HCT116 (cell line): ENCODE data around the gene CERS6. TPM values are rescaled to one million over a fixed set of nuclear protein-coding genes. Genes with fewer than 3 reads are reported as not detected.

Experiments used
- ATAC-seq: fragments of 200-7000 bp; cut with Tn5 transposase; 2 replicates; pipeline ENCODE4 v1.9.1; 2020; ENCODE audit warnings: mild to moderate bottlenecking, moderate library complexity
- BruUV-seq: library from RNA; stranded (reverse); fragments of 400-500 nt; replicated peaks from 2 replicates; lab custom pipeline; 2021; lab: Mats Ljungman, UMichigan
- CTCF ChIA-PET: fragments of 300-600 bp; sonication (Branson Sonifier 250); formaldehyde crosslinking; loops from one replicate; lab custom pipeline; 2021; ENCODE audit warnings: antibody characterized with exemption; lab: Charles Lee
- POLR2A ChIA-PET: fragments of 300-600, 350-600 bp; sonication (Branson Sonifier 250); formaldehyde crosslinking; loops from one replicate; lab custom pipeline; 2021; ENCODE audit warnings: antibody characterized with exemption; lab: Charles Lee
- RAD21 ChIA-PET, 2 experiments: fragments of 300-600 bp; sonication (Branson Sonifier 250); formaldehyde crosslinking; loops; one replicate each; lab custom pipeline; 2023; ENCODE audit warnings: low total read pairs in 2 of 2; ENCODE audit not compliant: uncharacterized antibody in 2 of 2, unreplicated experiment in 2 of 2, low non-redundant PET in 1 of 2; lab: Charles Lee
- DNase-seq: peaks from one replicate; pipeline ENCODE4 v3.0.0-alpha.2; 2010; ENCODE audit warnings: low read depth, low spot score
- H2AFZ ChIP-seq: fragments of 200-600 bp; shearing (Covaris generic), sonication (generic); 2 replicates; pipeline ENCODE4 v1.6.1; 2017; ENCODE audit warnings: low read depth, mixed run types, mixed read lengths, antibody characterized with exemption, low read length; ENCODE audit not compliant: poor library complexity, severe bottlenecking
- H3K27ac ChIP-seq: 2 replicates; pipeline ENCODE4 v1.5.1; 2012; ENCODE audit warnings: low read depth, low read length
- H3K27me3 ChIP-seq: fragments of 200-600 bp; sonication (generic); 2 replicates; pipeline ENCODE4 v1.6.1; 2016; ENCODE audit warnings: mixed run types, low read length, mixed read lengths; ENCODE audit not compliant: insufficient read depth
- H3K36me3 ChIP-seq, 2 experiments: fragments of 200-500 bp in 1 of 2; fragments of 200-600 bp in 1 of 2; sonication (Bioruptor generic) in 1 of 2; sonication (generic) in 1 of 2; 2 replicates each; pipeline versions ENCODE4 v1.5.1 to v1.6.1; 2014 to 2016; ENCODE audit warnings: low read length in 2 of 2, inconsistent platforms in 1 of 2, mixed read lengths in 1 of 2, mixed run types in 1 of 2; ENCODE audit not compliant: insufficient read depth in 2 of 2, control insufficient read depth in 1 of 2
- H3K4me1 ChIP-seq, 2 experiments: fragments of 200-600 bp in 1 of 2; sonication (generic) in 1 of 2; 2 replicates each; pipeline versions ENCODE4 v1.5.1 to v1.6.1; 2012 to 2017; ENCODE audit warnings: low read length in 2 of 2, inconsistent platforms in 1 of 2, mild to moderate bottlenecking in 1 of 2, mixed read lengths in 1 of 2, mixed run types in 1 of 2, moderate library complexity in 1 of 2; ENCODE audit not compliant: insufficient read depth in 2 of 2, control insufficient read depth in 1 of 2
- H3K4me2 ChIP-seq: fragments of 200-600 bp; sonication (generic); 2 replicates; pipeline ENCODE4 v1.6.1; 2017; ENCODE audit warnings: mixed run types, low read length, mixed read lengths
- H3K4me3 ChIP-seq, 2 experiments: fragments of 200-600 bp in 1 of 2; sonication (generic) in 1 of 2; replicated peaks in 1 of 2; 2 replicates each; pipeline ENCODE4 v1.5.1; 2011 to 2016; ENCODE audit warnings: low read length in 2 of 2, control low read depth in 1 of 2, low read depth in 1 of 2, mild to moderate bottlenecking in 1 of 2, mixed read lengths in 1 of 2, mixed run types in 1 of 2
- H3K79me2 ChIP-seq: fragments of 200-600 bp; sonication (generic); 2 replicates; pipeline ENCODE4 v1.6.1; 2017; ENCODE audit warnings: mild to moderate bottlenecking, mixed run types, low read length, moderate library complexity, mixed read lengths; ENCODE audit not compliant: insufficient read depth
- H3K9ac ChIP-seq: fragments of 200-600 bp; sonication (generic); 2 replicates; pipeline ENCODE4 v1.6.1; 2016; ENCODE audit warnings: low read length, mixed read lengths
- H3K9me2 ChIP-seq: fragments of 200-600 bp; sonication (generic), shearing (Covaris generic); 2 replicates; pipeline ENCODE4 v1.6.1; 2017; ENCODE audit warnings: mixed run types, mild to moderate bottlenecking, moderate library complexity; ENCODE audit not compliant: insufficient read depth
- H3K9me3 ChIP-seq, 2 experiments: fragments of 200-500 bp in 1 of 2; fragments of 200-600 bp in 1 of 2; sonication (Bioruptor generic) in 1 of 2; sonication (generic) in 1 of 2; 2 replicates each; pipeline ENCODE4 v1.6.1; 2014 to 2017; ENCODE audit warnings: low read length in 2 of 2, mixed read lengths in 2 of 2, inconsistent platforms in 1 of 2, low read depth in 1 of 2, mild to moderate bottlenecking in 1 of 2, mixed run types in 1 of 2, moderate library complexity in 1 of 2; ENCODE audit not compliant: control insufficient read depth in 1 of 2, insufficient read depth in 1 of 2
- H4K20me1 ChIP-seq: fragments of 200-600 bp; sonication (generic), shearing (Covaris generic); 2 replicates; pipeline ENCODE4 v1.6.1; 2017; ENCODE audit warnings: mixed run types, mild to moderate bottlenecking, moderate library complexity; ENCODE audit not compliant: insufficient read depth
- ATF3 ChIP-seq: IDR thresholded peaks from 2 replicates; pipeline ENCODE4 v1.6.1; 2012
- ELF1 ChIP-seq: IDR thresholded peaks from 2 replicates; pipeline ENCODE4 v1.6.1; 2012; ENCODE audit warnings: low read depth, borderline replicate concordance
- EZH2 ChIP-seq: fragments of 200-600 bp; sonication (generic); IDR thresholded peaks from 2 replicates; pipeline ENCODE4 v1.6.1; 2017; ENCODE audit warnings: antibody characterized with exemption, mixed run types
- EZH2phosphoT487 ChIP-seq: fragments of 200-600 bp; IDR thresholded peaks from 2 replicates; pipeline ENCODE4 v1.6.1; 2018; ENCODE audit warnings: antibody characterized with exemption, borderline replicate concordance
- POLR2AphosphoS5 ChIP-seq: IDR thresholded peaks from 2 replicates; pipeline ENCODE4 v1.6.1; 2011; ENCODE audit warnings: mild to moderate bottlenecking, low read depth, low read length, moderate library complexity
- SIN3A ChIP-seq: IDR thresholded peaks from 2 replicates; pipeline ENCODE4 v1.6.1; 2012; ENCODE audit warnings: low read depth
- SP1 ChIP-seq: IDR thresholded peaks from 2 replicates; pipeline ENCODE4 v1.6.1; 2012; ENCODE audit warnings: low read depth
- ZBTB33 ChIP-seq: IDR thresholded peaks from 2 replicates; pipeline ENCODE4 v1.6.1; 2011; ENCODE audit warnings: mild to moderate bottlenecking, low read length, moderate library complexity; ENCODE audit not compliant: insufficient replicate concordance; ENCODE audit errors: extremely low read depth
- intact Hi-C: fragments of 100-400 bp; cut with micrococcal nuclease; formaldehyde crosslinking; loops from 2 replicates; pipeline ENCODE4 v1.10.0; 2022
- total RNA-seq: library from RNA; stranded (reverse); gene quantifications from one replicate; pipeline ENCODE4 v1.2.1, GENCODE V29; 2021; ENCODE audit not compliant: unreplicated experiment

Gene CERS6
- total RNA-seq, 1 experiment from 2014 or later: 37.0 TPM

GRCh38 chr2:168432565-168433186, 23.4 kb upstream of the CERS6 start:
- no TSS peak for BruUV-seq
- Histone ChIP-seq H3K4me2 (no peak overlapping the region), H3K27me3 (no peaks in the 10 kb centered on the region), H2AFZ (no peak overlapping the region), H3K4me1 (no peaks in the 10 kb centered on the region), H3K4me3 (no peak overlapping the region), H3K9me2 (no peaks in the 10 kb centered on the region), H3K79me2 (no peaks in the 10 kb centered on the region), H3K36me3 (no peaks in the 10 kb centered on the region), H4K20me1 (no peaks in the 10 kb centered on the region), H3K9ac (no peak overlapping the region), H3K27ac (no peak overlapping the region), H3K9me3 (no peaks in the 10 kb centered on the region)
- DNase-seq (no peak), ATAC-seq (no peak)
- ChIA-PET CTCF (no interaction called here), RAD21 (no interaction called here), POLR2A (no interaction called here)
- intact Hi-C loops: no loop called here
- TF ChIP-seq ELF1 (no peak), SIN3A (no peak), EZH2 (no peak), ZBTB33 (no peak)

GRCh38 chr2:168433527-168433926, 22.5 kb upstream of the CERS6 start:
- Histone ChIP-seq H3K9ac (no peak overlapping the region), H3K4me1 (no peaks in the 10 kb centered on the region), H3K4me2 (no peak overlapping the region), H3K9me2 (no peaks in the 10 kb centered on the region), H3K36me3 (no peaks in the 10 kb centered on the region), H2AFZ (no peak overlapping the region), H4K20me1 (no peaks in the 10 kb centered on the region), H3K27me3 (no peaks in the 10 kb centered on the region), H3K4me3 (no peak overlapping the region), H3K9me3 (no peaks in the 10 kb centered on the region), H3K79me2 (no peaks in the 10 kb centered on the region), H3K27ac (no peak overlapping the region)
- POLR2A ChIA-PET: no interaction called here
- CTCF ChIA-PET: no interaction called here
- RAD21 ChIA-PET: no interaction called here
- no peak for TF ChIP-seq POLR2AphosphoS5
- no peak for TF ChIP-seq SP1
- no peak for TF ChIP-seq ATF3
- TF ChIP-seq ZBTB33: no peak
- TF ChIP-seq EZH2phosphoT487: no peak
- TF ChIP-seq SIN3A: no peak
- TF ChIP-seq ELF1: no peak
- intact Hi-C loops: no loop called here
- no peak for DNase-seq
- ATAC-seq: no peak
- BruUV-seq: no TSS peak
